IPS-11a (cell line): ENCODE measurements around the gene RASA3.
"Not testable (repeated sequence)": the region's sequence is repeated elsewhere in the genome, so short reads cannot be mapped to it uniquely, and the experiment has no call there.

ENCODE experiments used
- H3K4me3 ChIP-seq: one replicate; pipeline ENCODE4 v1.5.1; 2013; ENCODE audit warnings: low read depth, low read length, control low read depth

The RASA3 gene

GRCh38 chr13:114087430-114087829 lies 45.0 kb downstream of the RASA3 start:
- no peak overlapping the region for H3K4me3 ChIP-seq

DNA sequence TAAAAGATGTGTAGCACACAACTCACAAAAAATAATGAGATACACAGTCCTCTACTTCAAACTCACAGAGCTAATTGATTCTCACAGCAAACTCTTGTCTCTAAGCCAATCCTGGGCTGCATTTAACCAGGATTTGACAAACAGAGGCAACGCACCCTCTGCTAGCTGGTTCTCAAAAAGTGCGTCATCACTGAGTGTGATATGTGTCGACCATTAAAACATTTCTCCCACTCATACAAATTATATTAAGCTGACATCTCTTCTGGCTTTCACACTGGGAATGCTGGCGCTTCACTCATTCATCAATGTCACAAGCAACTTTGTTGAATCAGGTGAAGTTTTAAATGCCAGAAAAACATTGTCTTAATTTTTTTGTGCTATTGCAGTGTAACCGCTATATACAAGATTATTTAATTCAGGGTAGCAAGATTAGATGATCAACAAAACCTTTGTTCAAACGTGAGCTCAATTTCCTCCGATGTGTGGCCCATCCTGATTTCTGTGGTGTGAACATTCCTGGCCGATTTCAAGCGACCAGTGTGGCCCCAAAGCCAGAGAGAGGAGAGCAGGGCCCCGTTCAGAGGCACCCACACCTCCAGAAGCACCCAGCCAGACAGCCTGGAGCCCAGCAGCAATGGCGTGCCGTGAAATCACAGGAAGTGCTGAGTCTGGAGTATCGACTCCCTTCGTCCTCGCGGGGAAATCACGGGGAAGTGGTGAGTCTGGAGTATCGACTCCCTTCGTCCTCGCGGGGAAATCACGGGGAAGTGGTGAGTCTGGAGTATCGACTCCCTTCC lies 49.4 kb downstream of the RASA3 start:
- H3K4me3 ChIP-seq, result no peak overlapping the region

DNA sequence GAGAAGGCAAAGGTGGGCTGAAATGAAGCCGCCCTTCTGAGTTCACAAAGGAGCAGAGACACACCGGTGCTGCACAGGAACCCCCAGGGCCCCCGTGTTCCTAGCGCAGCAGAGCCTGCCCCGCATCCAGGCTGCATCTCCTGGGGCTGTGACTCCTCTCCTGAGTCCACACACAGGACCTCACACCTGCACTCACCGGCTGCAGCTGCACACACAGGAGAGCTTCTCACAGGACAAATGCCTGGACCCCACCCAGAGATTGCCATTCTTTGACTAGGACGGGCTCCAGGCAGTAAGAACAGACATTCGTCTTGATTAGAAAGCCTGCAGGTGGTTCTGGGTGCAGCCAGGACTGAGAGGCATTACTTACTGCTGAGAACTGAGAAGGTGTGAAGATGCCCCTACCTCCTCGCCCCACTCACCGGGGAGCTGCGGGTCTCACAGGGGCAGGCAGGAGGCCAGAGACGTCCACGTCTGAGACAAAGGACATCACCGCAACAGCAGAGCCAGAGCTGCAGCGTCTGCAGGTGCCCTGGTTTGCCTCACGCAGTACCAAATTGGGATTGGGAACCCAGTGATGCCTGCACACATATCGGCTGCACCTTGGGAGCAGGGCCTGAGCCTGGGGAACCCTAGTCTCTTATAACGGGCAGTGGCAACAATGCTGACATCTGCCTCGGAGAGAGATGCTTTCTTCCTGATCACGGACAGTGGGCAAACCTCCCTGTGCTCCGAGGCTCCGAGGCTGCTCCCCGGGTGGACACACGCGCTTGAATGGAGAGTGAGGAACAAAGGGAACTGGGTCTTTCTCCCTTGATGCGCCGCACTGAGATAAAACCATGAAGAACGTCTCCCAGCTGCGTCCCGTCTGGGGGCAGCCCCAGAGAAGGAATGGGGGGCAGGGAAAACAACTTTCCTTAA lies 50.4 kb downstream of the RASA3 start:
- no peak overlapping the region for H3K4me3 ChIP-seq

- H3K4me3 ChIP-seq, result no peak overlapping the region
Measured at GRCh38 chr13:114080739-114081561, 51.5 kb downstream of the RASA3 start.

GRCh38 chr13:114079601-114080536 lies 52.6 kb downstream of the RASA3 start:
- no peak overlapping the region for H3K4me3 ChIP-seq

DNA sequence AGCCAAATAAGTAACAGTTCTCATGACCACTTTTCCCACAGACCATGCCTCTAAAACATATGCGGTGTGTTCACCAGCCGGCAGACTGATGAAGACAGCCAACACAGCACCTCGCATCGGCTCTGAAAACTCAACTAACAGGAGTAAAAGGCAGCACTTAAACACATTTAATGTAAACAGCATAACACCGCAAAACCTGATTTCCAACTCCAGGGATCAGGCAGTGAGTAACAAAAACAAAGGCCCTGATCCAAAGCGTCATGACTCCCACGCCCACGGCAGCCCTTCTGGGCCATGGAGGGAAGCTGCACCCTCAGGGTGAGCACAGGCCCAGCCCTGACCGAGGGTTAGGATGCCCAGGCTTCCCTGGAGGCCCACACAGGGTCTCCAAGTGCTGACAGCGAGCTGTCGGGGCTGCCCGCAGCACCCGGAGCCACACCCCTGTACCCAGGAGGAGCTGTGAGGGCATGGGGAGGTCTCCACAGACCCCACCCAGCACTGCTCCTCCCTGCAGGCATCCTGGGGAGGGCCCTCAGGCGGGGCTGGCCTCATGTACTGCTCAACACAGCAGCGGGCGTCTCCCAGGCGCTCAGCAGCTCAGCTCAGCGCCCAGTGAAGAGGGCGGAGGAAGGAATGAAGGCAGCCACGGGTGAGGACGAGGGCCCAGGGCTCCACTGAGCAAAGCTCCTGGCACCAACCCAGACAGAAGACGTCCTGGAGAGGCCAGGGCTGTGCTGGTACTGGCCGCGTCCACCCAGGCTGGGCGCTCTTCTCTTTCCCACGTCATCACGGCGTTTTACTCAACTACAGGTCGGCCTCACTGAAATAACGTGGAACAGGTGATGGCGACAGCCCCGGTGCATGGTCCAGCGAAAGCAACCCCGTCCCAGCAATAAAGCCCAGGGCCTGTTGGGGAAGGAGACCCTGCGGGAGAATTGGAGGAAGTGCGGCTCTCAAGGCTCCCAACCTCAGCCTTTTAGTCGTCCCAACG lies 53.7 kb downstream of the RASA3 start:
- H3K4me3 ChIP-seq, result no peak overlapping the region

- no peak overlapping the region for H3K4me3 ChIP-seq
Measured at GRCh38 chr13:114077933-114078325, 54.5 kb downstream of the RASA3 start.

- no peak overlapping the region for H3K4me3 ChIP-seq
Measured at GRCh38 chr13:114077099-114077932, 55.1 kb downstream of the RASA3 start.

- no peak overlapping the region for H3K4me3 ChIP-seq
Measured at GRCh38 chr13:114076329-114077090, 55.9 kb downstream of the RASA3 start.

- H3K4me3 ChIP-seq, result not testable (repeated sequence)
Measured at GRCh38 chr13:114075811-114076210, 56.6 kb downstream of the RASA3 start.

DNA sequence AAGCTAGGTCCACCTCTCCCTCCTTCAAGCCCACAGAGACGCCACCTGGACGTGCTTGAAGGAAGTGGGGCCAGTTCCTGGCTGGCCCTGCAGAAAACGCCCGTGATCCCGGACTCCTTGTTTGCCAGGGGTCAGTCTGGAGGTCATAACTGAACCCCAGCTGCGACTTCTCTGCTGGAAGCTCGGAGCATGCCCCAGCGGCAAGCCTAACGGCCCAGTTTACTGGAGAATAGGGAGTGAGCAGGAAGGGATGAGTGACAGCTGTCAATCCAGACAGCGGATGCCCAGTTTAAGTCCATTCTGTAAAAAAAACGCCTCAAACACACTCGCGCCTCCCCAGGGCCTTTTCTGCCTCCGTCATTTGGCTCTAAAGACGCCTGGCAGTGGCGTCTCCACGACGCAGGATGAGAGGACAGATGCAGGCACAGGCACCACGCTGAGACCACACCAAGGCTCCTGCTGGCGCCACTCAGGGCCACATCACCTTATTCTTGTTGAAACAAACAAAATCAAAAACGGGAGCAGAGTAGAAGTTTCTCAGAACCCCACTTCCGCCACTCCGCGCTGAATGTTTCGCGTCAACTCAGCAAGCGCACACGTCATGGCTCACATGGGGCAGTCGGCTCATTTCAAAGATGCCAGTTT lies 57.6 kb downstream of the RASA3 start:
- no peak overlapping the region for H3K4me3 ChIP-seq

DNA sequence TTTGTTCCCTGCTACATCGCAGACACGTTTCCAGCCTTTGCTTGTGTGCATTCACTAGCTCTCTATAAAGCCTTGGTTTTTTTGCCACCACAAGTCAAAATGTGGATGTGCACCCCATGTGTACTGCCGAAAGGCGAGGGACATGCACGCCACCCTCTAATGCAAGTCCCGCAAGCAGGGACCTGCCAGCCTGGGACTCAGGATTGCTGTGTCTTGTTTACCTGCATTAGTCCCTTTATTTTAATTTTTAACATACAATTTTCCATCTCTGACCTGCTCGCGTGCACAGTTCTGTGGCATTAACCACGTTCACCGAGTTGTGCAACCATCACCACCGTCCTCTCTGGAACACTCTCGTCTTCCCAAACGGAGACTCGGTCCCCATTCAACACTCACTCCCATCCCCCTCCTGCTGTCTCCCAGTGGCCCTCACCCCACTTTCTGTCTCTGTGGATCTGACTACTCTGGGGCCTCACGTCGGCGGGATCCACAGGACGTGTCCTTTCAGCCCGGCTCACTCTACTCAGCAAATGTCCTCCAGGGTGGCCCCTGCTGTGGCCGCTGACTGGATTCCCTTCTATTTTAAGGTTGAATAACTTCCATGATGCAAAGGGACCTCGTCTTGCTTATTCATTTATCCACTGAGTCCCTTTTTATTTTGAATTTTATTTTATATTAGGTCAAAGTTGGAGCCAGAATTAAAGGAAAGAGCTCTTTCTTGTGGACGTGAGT lies 58.4 kb downstream of the RASA3 start:
- no peak overlapping the region for H3K4me3 ChIP-seq

DNA sequence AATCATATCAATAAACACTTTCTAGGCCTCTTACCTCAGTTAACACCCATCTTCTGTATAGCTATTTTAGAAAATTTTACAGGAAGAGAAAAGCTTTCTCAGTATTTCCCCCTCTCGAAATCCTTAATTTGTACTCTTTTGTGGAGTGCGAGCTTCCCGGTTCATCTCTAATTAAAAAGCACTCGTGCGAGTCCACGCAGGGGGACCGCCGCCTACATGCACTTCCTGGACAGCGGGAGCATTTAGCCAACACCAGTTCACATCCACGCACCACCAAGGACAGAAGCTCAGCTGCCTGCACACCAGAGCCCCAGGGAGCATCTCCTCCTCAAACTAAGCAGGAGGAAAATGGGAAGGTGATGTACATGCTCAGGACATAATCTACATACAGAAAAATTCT lies 60.0 kb downstream of the RASA3 start:
- H3K4me3 ChIP-seq, result no peak overlapping the region

DNA sequence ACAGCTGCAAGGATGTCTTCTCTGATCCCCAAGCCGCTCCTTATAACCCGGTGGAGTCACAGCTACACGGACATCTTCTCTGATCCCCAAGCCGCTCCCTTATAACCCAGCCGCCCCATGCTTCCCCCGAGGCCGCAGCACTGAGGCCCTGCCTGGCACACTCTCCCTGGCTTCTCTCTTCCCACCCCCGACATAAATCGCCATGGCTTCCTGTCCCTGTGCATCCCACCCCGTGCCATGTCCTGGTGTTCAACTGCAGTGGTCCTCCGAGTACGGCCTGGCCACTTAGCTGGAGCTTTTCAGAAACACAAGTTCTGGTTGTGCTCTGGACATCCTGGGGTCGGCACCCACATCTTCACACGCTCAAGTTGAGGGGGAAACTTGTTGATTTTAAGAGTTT lies 60.4 kb downstream of the RASA3 start:
- H3K4me3 ChIP-seq, result no peak overlapping the region

- no peak overlapping the region for H3K4me3 ChIP-seq
Measured at GRCh38 chr13:114071410-114071809, 61.0 kb downstream of the RASA3 start.
